ENCODE measurements around the gene DHRS7C. TPM values are rescaled to one million over a fixed set of nuclear protein-coding genes. Genes with fewer than 3 reads are reported as not detected.
"Not testable (repeated sequence)": the region's sequence is repeated elsewhere in the genome, so short reads cannot be mapped to it uniquely, and the experiment has no call there.

DHRS7C gene
- total RNA-seq, 4 donors from 2014 or later: not detected

GRCh38 chr17:9792181-9792840, 919 bp upstream of the DHRS7C start:
- H3K4me3 ChIP-seq (replicated peaks in 1 of 3): no peak overlapping the region
- TF ChIP-seq CTCF (IDR thresholded peaks at IDR 0.05) (no peak), POLR2A (IDR thresholded peaks at IDR 0.05) (no peak)
- no peak overlapping the region for H3K27ac ChIP-seq
- intact Hi-C loops (cut with DNase I): no loop called here
- 87 to 93% methylated on average over 15 of the region's 15 CpGs for whole genome bisulfite sequencing, 2 donors
- DNase-seq: no peak
- no peaks in the 10 kb centered on the region for H3K9me3 ChIP-seq
- H3K4me1 ChIP-seq: no peaks in the 10 kb centered on the region
- no peaks in the 10 kb centered on the region for H3K27me3 ChIP-seq
- H3K36me3 ChIP-seq: no peaks in the 10 kb centered on the region

GRCh38 chr17:9790316-9790715, 1.1 kb downstream of the DHRS7C start:
- Histone ChIP-seq H3K36me3 (no peaks in the 10 kb centered on the region), H3K27me3 (no peaks in the 10 kb centered on the region), H3K27ac (no peak overlapping the region), H3K4me1 (no peaks in the 10 kb centered on the region), H3K9me3 (no peaks in the 10 kb centered on the region), H3K4me3 (replicated peaks in 1 of 3) (no peak overlapping the region)
- WGBS, 2 donors: 83 to 91% methylated on average over 4 of the region's 4 CpGs
- intact Hi-C loops (cut with DNase I): no loop called here
- TF ChIP-seq CTCF (IDR thresholded peaks at IDR 0.05): no peak
- no peak for TF ChIP-seq POLR2A (IDR thresholded peaks at IDR 0.05)
- no peak for DNase-seq

GRCh38 chr17:9788601-9789000, 2.8 kb downstream of the DHRS7C start:
- 58 to 62% methylated on average over 8 of the region's 8 CpGs for WGBS, 2 donors
- Histone ChIP-seq H3K27ac (no peak overlapping the region), H3K27me3 (no peaks in the 10 kb centered on the region), H3K9me3 (no peaks in the 10 kb centered on the region), H3K4me3 (replicated peaks in 1 of 3) (no peak overlapping the region), H3K36me3 (no peaks in the 10 kb centered on the region), H3K4me1 (no peaks in the 10 kb centered on the region)
- TF ChIP-seq CTCF (IDR thresholded peaks at IDR 0.05) (no peak), POLR2A (IDR thresholded peaks at IDR 0.05) (no peak)
- intact Hi-C loops (cut with DNase I): no loop called here
- no peak for DNase-seq

GRCh38 chr17:9784544-9784943, 6.8 kb downstream of the DHRS7C start:
- no peak for TF ChIP-seq CTCF (IDR thresholded peaks at IDR 0.05)
- no peak for TF ChIP-seq POLR2A (IDR thresholded peaks at IDR 0.05)
- Histone ChIP-seq H3K9me3 (no peaks in the 10 kb centered on the region), H3K27ac (no peak overlapping the region), H3K4me1 (no peaks in the 10 kb centered on the region), H3K27me3 (no peaks in the 10 kb centered on the region), H3K36me3 (no peaks in the 10 kb centered on the region), H3K4me3 (replicated peaks in 1 of 3) (no peak overlapping the region)
- DNase-seq: no peak
- 95 to 96% methylated on average over 2 of the region's 2 CpGs for WGBS, 2 donors
- intact Hi-C loops (cut with DNase I): no loop called here

- H3K27me3 ChIP-seq; H3K9me3 ChIP-seq; H3K27ac ChIP-seq; DNase-seq; H3K4me1 ChIP-seq; H3K36me3 ChIP-seq; H3K4me3 ChIP-seq (replicated peaks in 1 of 3); intact Hi-C loops (cut with DNase I): not testable (repeated sequence)
- WGBS, 2 donors: 84 to 94% methylated on average over 5 of the region's 5 CpGs
Measured at GRCh38 chr17:9783465-9783864, 7.9 kb downstream of the DHRS7C start.

All from thyroid gland (tissue), 4 donors.